Coronary artery (tissue), 2 donors: Measurements from ENCODE around the gene PTPRE.
A peak's percentile ranks its signal among the peaks of the same experiment; 100 is the strongest.

Source experiments
- DNase-seq: peaks from one replicate; pipeline ENCODE4 v3.0.0-alpha.2; 2017; ENCODE audit warnings: low spot score
- H3K27ac ChIP-seq, 2 donors: fragments of 200-600 bp; sonication (generic); one replicate each; pipeline ENCODE4 v1.5.1; 2016 to 2019
- H3K4me3 ChIP-seq: fragments of 200-600 bp; sonication (generic); 2 replicates; pipeline ENCODE4 v1.5.1; 2016; ENCODE audit warnings: mild to moderate bottlenecking, moderate library complexity
- TF ChIP-seq, protein P1 (sequence below): fragments of 200-600 bp; sonication (generic); IDR thresholded peaks from one replicate; pipeline ENCODE4 v1.5.1; 2019; ENCODE audit warnings: antibody characterized with exemption

PTPRE gene

GRCh38 chr10:128051548-128051947, 144.6 kb downstream of the PTPRE start:
- Histone ChIP-seq H3K27ac (peak overlapping the region in 1 of 2 donors; percentile 57), H3K4me3 (no peak overlapping the region)
- TF ChIP-seq, protein P1, sequence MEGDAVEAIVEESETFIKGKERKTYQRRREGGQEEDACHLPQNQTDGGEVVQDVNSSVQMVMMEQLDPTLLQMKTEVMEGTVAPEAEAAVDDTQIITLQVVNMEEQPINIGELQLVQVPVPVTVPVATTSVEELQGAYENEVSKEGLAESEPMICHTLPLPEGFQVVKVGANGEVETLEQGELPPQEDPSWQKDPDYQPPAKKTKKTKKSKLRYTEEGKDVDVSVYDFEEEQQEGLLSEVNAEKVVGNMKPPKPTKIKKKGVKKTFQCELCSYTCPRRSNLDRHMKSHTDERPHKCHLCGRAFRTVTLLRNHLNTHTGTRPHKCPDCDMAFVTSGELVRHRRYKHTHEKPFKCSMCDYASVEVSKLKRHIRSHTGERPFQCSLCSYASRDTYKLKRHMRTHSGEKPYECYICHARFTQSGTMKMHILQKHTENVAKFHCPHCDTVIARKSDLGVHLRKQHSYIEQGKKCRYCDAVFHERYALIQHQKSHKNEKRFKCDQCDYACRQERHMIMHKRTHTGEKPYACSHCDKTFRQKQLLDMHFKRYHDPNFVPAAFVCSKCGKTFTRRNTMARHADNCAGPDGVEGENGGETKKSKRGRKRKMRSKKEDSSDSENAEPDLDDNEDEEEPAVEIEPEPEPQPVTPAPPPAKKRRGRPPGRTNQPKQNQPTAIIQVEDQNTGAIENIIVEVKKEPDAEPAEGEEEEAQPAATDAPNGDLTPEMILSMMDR, result no peak
- DNase-seq, result no peak

DNA sequence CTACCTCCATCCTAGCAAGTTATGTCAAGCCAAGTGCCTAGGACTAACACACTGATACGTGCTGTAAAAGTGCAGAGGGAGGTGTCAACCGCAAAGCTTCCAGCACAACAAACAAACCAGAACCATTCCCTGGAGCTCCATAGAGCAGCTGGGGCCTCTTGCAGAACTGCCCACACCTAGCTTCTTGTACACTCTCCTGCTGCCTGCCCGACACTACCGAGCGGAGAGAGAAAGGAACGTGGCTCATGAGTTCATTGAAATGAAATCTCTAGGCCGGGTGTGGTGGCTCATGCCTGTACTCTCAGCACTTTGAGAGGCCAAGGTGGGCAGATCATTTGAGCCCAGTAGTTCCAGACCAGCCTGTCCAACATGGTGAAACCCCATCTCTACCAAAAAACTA, 145.8 kb downstream of the PTPRE start:
- DNase-seq, result no peak
- Histone ChIP-seq H3K27ac (peak overlapping the region in 1 of 2 donors; percentile 57), H3K4me3 (no peak overlapping the region)
- TF ChIP-seq, protein P1, result no peak

DNA sequence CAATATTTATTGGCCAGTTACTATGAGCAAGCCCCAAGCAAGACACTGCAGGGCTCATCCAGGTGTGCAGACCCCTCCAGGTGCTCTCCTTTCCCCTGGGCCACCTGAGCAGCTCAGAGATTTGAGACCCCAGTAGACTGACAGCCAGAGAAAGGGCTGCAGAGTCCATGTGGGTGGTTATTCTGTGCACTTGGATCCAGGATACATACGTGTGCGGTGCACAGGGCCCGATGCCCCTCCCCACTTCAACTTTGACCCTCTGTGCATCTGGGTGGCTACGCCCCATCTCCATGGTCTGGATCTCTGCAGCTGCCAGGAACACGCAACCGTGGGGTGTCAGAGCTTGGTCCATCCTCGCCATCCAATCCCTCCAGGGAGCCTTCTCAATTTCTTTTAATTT, 146.5 kb downstream of the PTPRE start:
- Histone ChIP-seq H3K4me3 (no peak overlapping the region), H3K27ac (no peak overlapping the region)
- TF ChIP-seq, protein P1, result no peak
- DNase-seq, result no peak

GRCh38 chr10:128054163-128054970, 147.5 kb downstream of the PTPRE start:
- peak overlapping the region in 1 of 2 donors; percentile 28 for H3K27ac ChIP-seq
- DNase-seq, result no peak

GRCh38 chr10:128055061-128055868, 148.4 kb downstream of the PTPRE start:
- no peak overlapping the region for H3K4me3 ChIP-seq
- no peak overlapping the region for H3K27ac ChIP-seq
- TF ChIP-seq, protein P1, result no peak
- DNase-seq, result no peak

More at GRCh38 chr10:128054163-128054970, 147.5 kb downstream of the PTPRE start:
- H3K4me3 ChIP-seq, result no peak overlapping the region
- TF ChIP-seq, protein P1, result no peak

GRCh38 chr10:128056303-128057050, 149.6 kb downstream of the PTPRE start:
- DNase-seq, result peak; percentile 71
- TF ChIP-seq, protein P1, result no peak
- Histone ChIP-seq H3K4me3 (no peak overlapping the region), H3K27ac (peak overlapping the region; percentile 42 to 82)
